GM18526 (cell line): ENCODE data around the gene RASD1.

Experiments
- POLR2A ChIP-seq: IDR thresholded peaks from 3 replicates; pipeline ENCODE4 v1.6.1; 2011; ENCODE audit not compliant: insufficient read length; ENCODE audit errors: extremely low read depth

Gene RASD1

DNA sequence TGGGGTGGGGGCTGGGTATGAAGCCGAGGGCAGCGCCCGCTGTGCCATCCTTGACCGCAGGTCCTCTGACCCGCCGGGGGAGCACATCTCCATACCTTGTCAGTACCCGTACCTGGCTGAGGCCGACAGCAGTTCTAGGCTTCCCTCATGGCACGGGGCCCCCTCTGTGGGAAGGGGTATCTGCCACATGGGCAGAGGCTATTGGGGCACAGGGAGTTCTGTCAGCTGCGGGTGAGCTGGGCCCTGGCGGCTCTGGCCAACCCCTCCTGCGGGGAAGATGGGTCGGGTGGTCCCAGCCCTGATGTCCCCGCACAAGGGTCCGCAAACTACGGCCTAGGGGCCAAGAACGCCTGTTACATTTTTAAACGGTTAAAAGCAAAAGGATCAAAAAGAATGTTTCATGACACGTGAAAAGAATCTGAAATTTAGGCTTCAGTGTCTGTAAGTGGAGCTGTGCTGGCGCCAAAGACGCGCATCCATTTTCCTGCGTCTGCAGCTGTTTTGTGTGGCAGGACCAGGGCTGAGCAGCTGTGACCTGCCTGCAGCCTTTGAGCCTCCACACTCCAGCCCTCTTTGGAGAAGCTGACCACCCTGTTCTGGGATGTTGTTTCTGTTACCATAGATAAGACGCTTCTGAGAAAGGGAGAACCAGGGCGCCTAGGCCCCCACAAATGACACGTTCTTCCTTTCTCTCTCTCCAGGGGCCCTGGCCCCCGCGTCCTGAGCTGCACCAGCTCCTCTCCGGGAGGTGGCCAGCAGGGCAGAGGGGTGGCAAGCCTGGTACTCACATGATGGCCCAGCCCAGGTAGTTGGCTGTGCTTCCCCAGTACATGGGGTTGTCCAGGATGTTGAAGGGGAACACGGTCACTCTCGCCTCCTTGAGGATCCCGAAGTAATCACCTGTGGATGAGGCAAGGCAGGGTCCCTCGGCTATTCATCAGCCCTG lies 12.7 kb upstream of the RASD1 start:
- TF ChIP-seq POLR2A: no peak

- no peak for TF ChIP-seq POLR2A
These were observed 11.9 kb upstream of the RASD1 start for GRCh38 chr17:17508019-17508535.

DNA sequence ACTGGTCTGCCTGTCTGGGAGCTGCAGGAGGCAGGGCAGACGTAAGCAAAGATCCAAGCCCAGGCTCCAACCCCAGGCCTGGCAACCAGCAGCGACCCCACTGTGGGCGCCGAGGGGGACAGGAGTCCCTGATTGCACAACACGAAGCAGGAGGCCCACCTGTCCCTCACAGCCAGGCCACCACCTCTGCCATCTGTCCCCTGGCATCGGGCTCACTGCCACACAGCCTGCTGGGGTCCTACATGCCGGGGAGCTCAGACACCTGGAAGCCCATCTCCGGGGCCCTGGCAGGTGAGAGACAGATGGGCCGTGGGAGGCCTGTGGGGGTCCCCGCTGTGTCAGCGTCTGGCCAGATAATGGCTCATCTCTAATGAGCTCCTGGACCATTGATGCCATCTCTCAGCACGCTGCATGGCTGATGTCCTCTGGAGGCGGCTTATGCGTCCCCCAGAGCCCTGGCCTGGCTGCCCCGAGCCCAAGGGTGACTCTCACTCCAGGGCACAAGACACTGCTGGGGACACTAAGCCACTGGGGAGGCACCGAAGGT lies 11.3 kb upstream of the RASD1 start:
- TF ChIP-seq POLR2A: no peak

GRCh38 chr17:17506893-17507464 lies 10.8 kb upstream of the RASD1 start:
- TF ChIP-seq POLR2A: no peak

GRCh38 chr17:17506181-17506741 lies 10.1 kb upstream of the RASD1 start:
- no peak for TF ChIP-seq POLR2A

DNA sequence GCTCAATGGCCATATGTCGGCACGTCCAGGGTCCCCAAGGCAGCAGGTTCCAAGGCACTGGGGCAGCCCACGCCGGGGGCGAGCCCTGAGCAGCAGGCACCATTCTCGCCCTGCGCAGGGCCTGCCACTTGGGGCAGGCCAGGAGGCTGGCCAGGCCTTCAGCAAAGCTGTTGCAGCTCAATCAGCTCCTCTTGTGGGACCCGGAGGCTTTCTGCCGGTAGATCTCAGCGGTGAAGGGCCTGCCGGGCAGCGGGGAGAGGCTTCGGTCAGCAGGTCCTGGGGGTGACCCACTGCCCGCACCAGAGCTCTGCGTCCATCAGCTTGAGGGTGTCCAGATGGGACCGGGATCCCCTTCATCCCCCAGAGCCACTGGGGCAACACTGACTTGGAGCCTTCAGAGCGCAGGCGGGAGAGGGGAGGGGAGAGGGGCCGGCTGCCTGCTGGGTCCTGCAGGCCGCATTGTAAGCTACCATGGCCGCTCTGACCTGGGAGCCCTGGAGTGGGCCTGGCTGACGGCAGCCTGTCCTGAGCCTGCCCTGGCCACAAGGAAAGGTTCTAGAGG lies 9.5 kb upstream of the RASD1 start:
- TF ChIP-seq POLR2A: no peak

- TF ChIP-seq POLR2A: no peak
These were observed 9.0 kb upstream of the RASD1 start for GRCh38 chr17:17505151-17505550.

- no peak for TF ChIP-seq POLR2A
These were observed 8.3 kb upstream of the RASD1 start for GRCh38 chr17:17504341-17505140.

GRCh38 chr17:17503566-17504130 lies 7.5 kb upstream of the RASD1 start:
- no peak for TF ChIP-seq POLR2A

- TF ChIP-seq POLR2A: no peak
These were observed 6.8 kb upstream of the RASD1 start for GRCh38 chr17:17502741-17503565.

DNA sequence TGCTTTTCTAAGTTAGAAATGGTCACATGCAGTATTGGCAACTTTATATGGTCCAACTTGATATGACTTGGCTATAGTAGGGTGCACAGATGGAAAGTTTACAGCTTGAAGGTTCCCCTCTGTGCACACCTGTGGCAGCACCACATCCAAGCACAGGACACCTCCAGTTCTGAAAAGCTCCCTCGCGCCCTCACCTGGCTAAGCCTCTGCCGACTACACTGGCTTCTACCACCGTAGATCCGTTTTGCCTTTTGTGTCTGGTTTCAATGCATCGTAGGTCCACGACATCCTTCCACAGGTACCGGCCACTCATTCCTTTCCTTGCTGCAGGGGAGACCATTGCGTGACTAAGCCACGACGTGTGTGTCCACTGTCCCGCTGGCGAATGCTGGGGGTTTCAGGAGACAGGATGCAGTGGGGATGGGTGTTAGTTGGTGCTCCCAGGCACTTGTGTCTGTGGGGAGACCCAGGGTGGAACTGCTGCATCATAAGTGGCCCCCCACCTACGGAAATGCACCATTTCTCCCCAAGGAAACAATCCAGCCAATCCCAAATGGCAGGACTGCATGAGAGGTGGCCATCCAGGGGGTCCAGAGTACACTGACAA lies 4.9 kb upstream of the RASD1 start:
- no peak for TF ChIP-seq POLR2A

GRCh38 chr17:17499402-17500145 lies 3.4 kb upstream of the RASD1 start:
- no peak for TF ChIP-seq POLR2A

DNA sequence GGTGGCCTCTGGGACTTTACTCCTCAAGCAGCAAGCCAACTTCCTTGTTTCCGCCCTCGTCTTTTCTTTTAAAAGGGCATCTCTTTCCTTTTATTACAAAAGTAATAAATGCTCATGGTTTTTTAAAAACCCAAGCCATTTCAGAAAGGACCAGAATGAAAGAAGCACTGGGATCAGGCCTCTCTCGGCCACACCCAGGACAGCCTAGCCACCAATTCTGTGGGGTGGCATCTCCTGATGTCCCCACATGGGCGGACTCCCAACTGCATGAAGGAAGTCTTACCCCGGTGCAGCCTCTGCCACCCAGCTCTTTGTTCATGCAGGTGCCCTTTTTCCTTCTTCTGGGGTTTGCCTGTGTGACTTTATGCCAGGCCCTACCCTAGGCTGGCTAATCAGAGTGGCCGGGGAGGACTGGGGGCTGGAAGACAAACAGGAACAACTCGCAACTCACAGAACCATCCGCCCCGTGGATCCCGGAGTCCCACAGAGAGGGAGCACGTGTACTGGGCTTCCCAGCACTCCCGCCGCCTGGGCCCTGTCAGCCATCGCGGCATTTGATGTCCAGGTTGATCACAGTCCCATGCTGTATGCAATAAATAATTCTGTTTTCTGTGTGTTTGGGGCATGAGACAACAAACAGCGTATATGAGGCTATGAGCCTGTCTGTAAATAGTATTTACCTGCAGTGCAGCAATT lies 2.6 kb upstream of the RASD1 start:
- TF ChIP-seq POLR2A: no peak
